Breast epithelium (tissue), 4 donors: ENCODE results near the gene LDB1. TPM values are rescaled to one million over a fixed set of nuclear protein-coding genes. Genes with fewer than 3 reads are reported as not detected.

Source experiments
- DNase-seq, 2 donors: peaks; one replicate each; pipeline ENCODE4 v3.0.0-alpha.2; 2019; ENCODE audit warnings: low spot score in 2 of 2
- H3K27ac ChIP-seq, 2 donors: fragments of 200-600 bp; sonication (generic) in 1 of 2; one replicate each; pipeline ENCODE4 v1.5.1; 2016 to 2019; ENCODE audit warnings: mild to moderate bottlenecking in 1 of 2
- H3K27me3 ChIP-seq, 2 donors: fragments of 200-600 bp; sonication (generic) in 1 of 2; one replicate each; pipeline versions ENCODE4 v1.5.1 to v1.6.0; 2017 to 2019; ENCODE audit warnings: control low read depth in 1 of 2, mild to moderate bottlenecking in 1 of 2
- H3K36me3 ChIP-seq: fragments of 200-600 bp; one replicate; pipeline ENCODE4 v1.5.1; 2019
- H3K4me1 ChIP-seq, 2 donors: fragments of 200-600 bp; sonication (generic); one replicate each; pipeline ENCODE4 v1.5.1; 2016 to 2019; ENCODE audit warnings: control low read depth in 1 of 2
- H3K4me3 ChIP-seq, 3 donors: fragments of 200-600 bp; sonication (generic); 1 replicate in 2 of 3; 2 replicates in 1 of 3; pipeline ENCODE4 v1.5.1; 2016 to 2019; ENCODE audit warnings: mild to moderate bottlenecking in 3 of 3, moderate library complexity in 2 of 3
- H3K9me3 ChIP-seq, 2 donors: fragments of 200-600 bp; sonication (generic) in 1 of 2; one replicate each; pipeline ENCODE4 v1.5.1; 2016 to 2019; ENCODE audit warnings: control low read depth in 1 of 2
- CTCF ChIP-seq, 3 donors: fragments of 450-650 bp; IDR thresholded peaks; one replicate each; pipeline ENCODE4 v1.5.1; 2016 to 2017; ENCODE audit warnings: antibody characterized with exemption in 3 of 3, mild to moderate bottlenecking in 3 of 3, moderate library complexity in 3 of 3
- POLR2A ChIP-seq: fragments of 450-650 bp; IDR thresholded peaks from one replicate; pipeline ENCODE4 v1.6.1; 2016; ENCODE audit warnings: antibody characterized with exemption, mild to moderate bottlenecking, moderate library complexity
- POLR2AphosphoS5 ChIP-seq, 3 donors: sonication (generic); formaldehyde crosslinking; IDR thresholded peaks; one replicate each; pipeline ENCODE4 v1.6.1; 2017; ENCODE audit warnings: antibody characterized with exemption in 3 of 3
- intact Hi-C: fragments of 100-400 bp; cut with DNase I; formaldehyde crosslinking; loops from one replicate; pipeline ENCODE4 v1.15.1; 2023; ENCODE audit warnings: low total_unique reads
- total RNA-seq, 3 donors: library from RNA; depleted of rRNA; stranded (reverse); fragments of >200 nt; gene quantifications; one replicate each; pipeline ENCODE4 v1.1.0, GENCODE V29; 2016

LDB1 gene
- total RNA-seq, 3 donors from 2014 or later, result 29.6 to 53.6 (median 43.6) TPM

DNA sequence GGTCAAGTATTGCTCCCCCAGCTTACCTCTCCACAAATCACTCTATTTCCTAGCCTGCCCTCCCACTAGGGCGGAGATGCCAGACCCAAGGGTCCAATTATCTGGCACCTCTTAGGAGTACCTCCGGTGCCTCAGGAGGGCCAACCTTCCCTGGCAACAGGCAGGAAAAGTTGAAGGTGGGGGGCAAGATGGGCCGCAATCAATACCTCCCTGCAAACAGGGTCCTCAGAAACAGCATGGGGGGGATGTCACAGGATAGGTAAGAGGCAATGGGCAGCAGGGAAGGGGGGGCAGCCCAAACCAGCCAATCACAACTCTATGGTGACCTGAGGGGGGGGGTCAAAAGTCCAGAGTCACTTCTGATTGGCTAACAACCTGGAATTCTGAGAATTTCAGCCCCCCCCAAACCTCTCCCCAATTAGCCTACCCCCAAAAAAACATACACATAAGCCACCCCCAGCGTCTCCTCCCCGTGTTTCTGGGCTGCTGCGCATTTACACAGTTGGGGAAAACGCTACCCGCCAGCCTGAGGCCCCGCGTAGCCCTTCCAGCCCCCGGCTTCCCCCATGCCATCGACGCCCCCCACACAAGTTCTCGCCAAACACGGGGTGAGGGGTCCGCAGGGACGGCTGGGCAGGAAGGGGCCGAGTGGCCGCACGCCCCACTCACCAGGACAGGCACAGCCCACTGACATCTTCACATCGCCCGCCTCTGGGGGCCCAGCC is 589 bp downstream of the LDB1 start:
- Histone ChIP-seq H3K4me1 (peaks cover 21 to 38% of the 10 kb centered on the region in 2 donors), H3K27me3 (no peaks in the 10 kb centered on the region)

GRCh38 chr10:102118867-102119266 is 1.3 kb downstream of the LDB1 start:
- Histone ChIP-seq H3K9me3 (no peaks in the 10 kb centered on the region), H3K4me3 (peak overlapping the region; percentile 80 to 96 (median 87)), H3K36me3 (no peaks in the 10 kb centered on the region), H3K27me3 (no peaks in the 10 kb centered on the region), H3K4me1 (peaks cover 21 to 41% of the 10 kb centered on the region in 2 donors), H3K27ac (peak overlapping the region; percentile 98 to 100)
- intact Hi-C loops, result no loop called here
- DNase-seq, result peak in 1 of 2 donors; percentile 53
- TF ChIP-seq POLR2A, result no peak
- TF ChIP-seq POLR2AphosphoS5 (IDR thresholded peaks at IDR 0.05), result no peak
- TF ChIP-seq CTCF (IDR thresholded peaks at IDR 0.05), result no peak

More for the DNA sequence above, 589 bp downstream of the LDB1 start:
- peak overlapping the region; percentile 80 to 96 (median 87) for H3K4me3 ChIP-seq
- intact Hi-C loops, result no loop called here
- no peaks in the 10 kb centered on the region for H3K36me3 ChIP-seq
- peak in 2 of 3 donors; percentile 6 to 35 for TF ChIP-seq POLR2AphosphoS5 (IDR thresholded peaks at IDR 0.05)
- TF ChIP-seq CTCF (IDR thresholded peaks at IDR 0.05), result no peak
- peak; percentile 73 for TF ChIP-seq POLR2A
- peak; percentile 74 to 93 for DNase-seq
- H3K9me3 ChIP-seq, result no peaks in the 10 kb centered on the region
- H3K27ac ChIP-seq, result peak overlapping the region; percentile 98 to 100

DNA sequence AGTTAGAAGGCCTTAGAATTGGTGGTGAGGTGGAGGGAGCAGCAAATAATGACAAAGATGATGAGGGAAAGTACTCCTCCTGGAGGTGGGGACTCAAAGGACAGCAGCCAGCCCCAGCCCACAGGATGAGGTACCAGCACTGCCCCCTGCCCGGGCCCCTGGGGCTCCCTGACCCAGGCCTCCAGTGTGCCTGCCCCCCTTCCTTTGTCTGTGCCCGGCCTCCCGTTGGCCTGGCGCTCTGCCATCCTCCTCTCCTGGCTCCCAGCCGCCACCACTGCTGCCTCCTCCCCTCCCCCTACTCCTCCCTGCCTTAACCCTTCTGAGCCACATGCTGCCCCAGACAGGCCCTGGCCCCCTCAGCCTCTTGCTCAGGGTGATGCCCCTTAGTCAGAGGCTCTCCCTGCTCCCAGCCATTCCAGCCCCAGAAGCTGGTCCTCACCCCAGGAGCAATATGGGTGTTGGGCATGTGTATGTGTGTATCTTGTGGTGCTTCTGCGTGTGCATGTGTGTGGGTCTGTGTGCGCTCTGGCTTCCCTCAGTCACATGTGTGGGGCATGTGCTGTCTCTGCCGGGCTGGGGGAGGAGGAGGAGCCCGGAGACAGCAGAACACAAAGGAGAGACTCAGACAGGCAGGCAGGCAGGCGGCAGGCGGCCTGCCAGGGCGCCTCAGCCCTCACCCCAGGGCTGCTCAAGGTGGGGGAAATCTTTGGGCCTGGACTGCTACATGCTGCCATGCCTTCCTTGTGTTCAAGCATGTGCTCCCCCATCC is 2.6 kb downstream of the LDB1 start:
- H3K27me3 ChIP-seq, result no peaks in the 10 kb centered on the region
- H3K9me3 ChIP-seq, result no peaks in the 10 kb centered on the region
- H3K27ac ChIP-seq, result peak overlapping the region; percentile 98 to 100
- H3K4me3 ChIP-seq, result peak overlapping the region; percentile 14 to 96 (median 87)
- peak; percentile 72 to 89 for DNase-seq
- intact Hi-C loops, result no loop called here
- peaks cover 27 to 49% of the 10 kb centered on the region in 2 donors for H3K4me1 ChIP-seq
- H3K36me3 ChIP-seq, result no peaks in the 10 kb centered on the region
- TF ChIP-seq CTCF (IDR thresholded peaks at IDR 0.05) (peak in 1 of 3 donors; percentile 15), POLR2AphosphoS5 (IDR thresholded peaks at IDR 0.05) (peak; percentile 36 to 56 (median 48)), POLR2A (no peak)

DNA sequence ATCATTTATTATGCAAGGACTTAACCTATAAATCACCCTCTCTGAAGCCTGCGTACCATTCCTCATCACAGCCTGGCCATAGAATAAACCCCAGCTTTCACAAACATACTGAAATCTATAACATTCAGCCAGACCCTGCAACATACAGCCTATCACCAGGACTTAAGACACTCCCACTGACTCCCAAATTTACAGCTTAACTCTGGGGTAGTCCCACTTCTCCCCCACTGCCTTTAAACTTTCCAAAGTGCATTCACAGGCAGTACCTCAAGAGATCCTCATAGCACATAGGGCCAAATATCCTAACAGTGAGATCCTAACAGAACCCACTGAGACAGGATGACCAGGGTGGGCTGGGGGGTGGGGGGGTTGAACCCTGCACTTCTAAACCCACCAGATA is 3.5 kb downstream of the LDB1 start:
- TF ChIP-seq CTCF (IDR thresholded peaks at IDR 0.05) (no peak), POLR2AphosphoS5 (IDR thresholded peaks at IDR 0.05) (no peak), POLR2A (no peak)
- H3K27ac ChIP-seq, result peak overlapping the region; percentile 98 to 100
- no peaks in the 10 kb centered on the region for H3K9me3 ChIP-seq
- intact Hi-C loops, result no loop called here
- H3K27me3 ChIP-seq, result no peaks in the 10 kb centered on the region
- H3K36me3 ChIP-seq, result no peaks in the 10 kb centered on the region
- H3K4me3 ChIP-seq, result peak overlapping the region in 2 of 3 donors; percentile 3 to 96
- DNase-seq, result no peak
- peaks cover 27 to 49% of the 10 kb centered on the region in 2 donors for H3K4me1 ChIP-seq

DNA sequence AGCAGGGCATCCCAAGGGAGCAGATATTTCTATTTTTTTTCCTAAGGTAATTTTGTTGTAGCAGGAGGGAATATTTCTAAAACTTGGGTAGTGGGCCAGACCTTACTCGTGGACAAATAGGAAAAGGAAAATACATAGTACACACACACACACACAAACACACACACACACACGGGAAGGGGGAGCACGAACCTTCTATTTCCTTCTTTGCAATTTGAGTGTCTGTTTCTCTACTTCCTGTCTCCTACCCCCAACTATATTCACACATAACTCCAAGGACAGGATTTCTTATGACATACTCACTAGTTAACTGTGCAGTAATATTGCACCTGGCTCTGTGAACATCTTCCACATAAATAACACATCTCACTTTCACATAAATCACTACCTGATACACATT is 4.4 kb downstream of the LDB1 start:
- no peaks in the 10 kb centered on the region for H3K27me3 ChIP-seq
- DNase-seq, result no peak
- TF ChIP-seq POLR2AphosphoS5 (IDR thresholded peaks at IDR 0.05) (no peak), POLR2A (no peak), CTCF (IDR thresholded peaks at IDR 0.05) (no peak)
- H3K4me1 ChIP-seq, result peaks cover 27 to 49% of the 10 kb centered on the region in 2 donors
- peak overlapping the region; percentile 98 to 100 for H3K27ac ChIP-seq
- no peaks in the 10 kb centered on the region for H3K9me3 ChIP-seq
- intact Hi-C loops, result no loop called here
- peak overlapping the region in 2 of 3 donors; percentile 74 to 96 for H3K4me3 ChIP-seq
- H3K36me3 ChIP-seq, result peaks cover 5% of the 10 kb centered on the region
